Occipital lobe (tissue), 2 donors: ENCODE data around the gene ATXN1. TPM values are rescaled to one million over a fixed set of nuclear protein-coding genes. Genes with fewer than 3 reads are reported as not detected.
"Not testable (repeated sequence)": the region's sequence is repeated elsewhere in the genome, so short reads cannot be mapped to it uniquely, and the experiment has no call there.

Experiments used
- DNase-seq: peaks from one replicate; lab custom pipeline; 2025; lab: John Stamatoyannopoulos, UW
- total RNA-seq: library from RNA; depleted of rRNA; stranded (reverse); fragments of >200 nt; gene quantifications from one replicate; pipeline ENCODE4 v1.2.3, GENCODE V29; 2014

The ATXN1 gene
- total RNA-seq, 1 donor from 2014 or later, result 102 TPM

DNA sequence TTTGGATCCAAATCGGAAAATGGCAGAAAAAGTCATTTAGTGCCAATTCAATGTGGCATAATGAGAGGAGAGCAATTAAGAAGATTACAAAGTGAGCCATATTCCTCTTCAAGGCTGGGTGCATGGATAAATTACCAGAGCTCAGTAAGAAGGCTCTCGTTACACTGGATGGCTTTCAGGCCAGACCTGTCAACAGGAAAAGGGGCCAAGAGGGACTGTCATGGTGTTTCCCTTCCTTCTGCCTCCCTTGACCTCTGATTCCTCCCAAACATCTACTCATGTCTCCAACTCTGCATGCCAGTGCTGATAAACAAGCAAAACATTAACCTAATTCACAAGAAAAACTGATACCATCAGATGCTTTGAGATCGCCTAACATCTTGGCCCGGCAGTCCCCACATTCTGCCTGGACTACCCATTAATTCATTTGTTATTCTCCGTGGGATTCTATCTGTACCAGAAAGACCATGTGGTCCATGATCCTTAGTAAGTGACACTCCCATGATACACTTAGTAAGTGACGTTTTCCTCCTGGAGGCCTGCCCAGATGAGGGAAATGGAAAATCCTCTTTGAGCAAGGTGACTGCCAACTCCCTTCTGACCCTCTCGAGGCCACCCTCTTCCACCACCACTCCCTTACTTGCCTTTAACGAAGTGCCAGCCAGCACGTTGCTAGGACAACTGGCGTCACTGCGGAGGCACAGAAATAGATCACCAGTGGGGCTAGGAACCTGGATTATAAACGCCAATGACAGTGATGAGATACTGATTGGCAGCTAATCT lies 283.7 kb downstream of the ATXN1 start:
- DNase-seq, result no peak

DNA sequence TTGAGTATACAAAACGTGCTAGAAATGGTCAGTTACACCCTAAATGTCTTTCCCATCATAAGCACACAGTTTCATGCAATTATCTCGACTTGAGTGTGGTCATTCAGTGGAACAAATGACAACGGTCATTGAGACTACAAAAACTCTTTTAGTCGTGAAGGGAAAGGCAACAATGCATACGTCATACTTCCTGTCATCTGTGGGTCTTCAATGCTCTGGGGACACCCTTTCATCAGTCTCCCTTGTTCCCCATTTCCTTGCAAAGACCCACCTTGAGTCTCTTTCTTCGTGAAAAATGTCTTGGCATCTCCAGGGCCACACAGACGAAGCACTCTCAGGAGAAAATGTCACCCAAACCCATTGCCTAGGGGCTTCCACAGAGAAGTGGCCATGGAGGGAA lies 284.4 kb downstream of the ATXN1 start:
- DNase-seq, result no peak

- DNase-seq, result no peak
These were observed 285.8 kb downstream of the ATXN1 start for GRCh38 chr6:16475494-16475781.

- DNase-seq, result no peak
These were observed 286.3 kb downstream of the ATXN1 start for GRCh38 chr6:16474772-16475493.

GRCh38 chr6:16473908-16474771 lies 287.1 kb downstream of the ATXN1 start:
- DNase-seq, result no peak

DNA sequence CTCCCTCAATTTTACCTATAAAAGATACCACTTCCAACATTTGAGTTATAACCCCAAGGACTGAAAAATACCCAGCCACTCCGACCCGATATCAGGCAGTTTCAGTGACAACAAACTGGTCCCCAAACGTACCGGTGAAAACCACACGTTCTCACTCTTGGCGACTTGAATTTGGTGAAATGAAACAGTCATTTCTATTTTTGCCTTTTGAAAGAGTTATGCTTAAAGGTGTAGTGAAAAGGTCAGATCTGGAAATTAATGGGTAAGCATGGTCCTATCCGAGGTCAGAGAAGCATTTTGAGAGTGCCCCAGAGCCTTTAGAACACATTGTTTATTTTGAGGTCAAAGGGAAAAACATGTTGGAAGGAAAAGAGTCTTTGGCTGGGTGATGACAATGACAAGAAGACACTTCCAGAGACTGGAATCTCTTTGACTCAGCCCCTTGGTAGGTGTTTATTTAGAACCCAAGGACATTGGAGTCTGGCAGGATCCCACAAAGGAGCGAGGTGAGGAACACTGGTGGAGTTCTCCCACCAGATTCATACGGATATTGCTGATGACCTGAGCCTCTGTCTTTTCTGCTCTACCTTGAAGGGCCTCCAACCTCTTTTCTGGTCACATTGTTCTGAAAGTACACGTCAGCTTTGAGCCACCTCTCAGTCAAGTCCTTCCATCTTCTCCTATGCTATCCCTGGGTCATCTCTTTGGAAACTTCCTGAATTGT lies 287.9 kb downstream of the ATXN1 start:
- DNase-seq, result no peak

GRCh38 chr6:16472349-16473069 lies 288.8 kb downstream of the ATXN1 start:
- DNase-seq, result no peak

DNA sequence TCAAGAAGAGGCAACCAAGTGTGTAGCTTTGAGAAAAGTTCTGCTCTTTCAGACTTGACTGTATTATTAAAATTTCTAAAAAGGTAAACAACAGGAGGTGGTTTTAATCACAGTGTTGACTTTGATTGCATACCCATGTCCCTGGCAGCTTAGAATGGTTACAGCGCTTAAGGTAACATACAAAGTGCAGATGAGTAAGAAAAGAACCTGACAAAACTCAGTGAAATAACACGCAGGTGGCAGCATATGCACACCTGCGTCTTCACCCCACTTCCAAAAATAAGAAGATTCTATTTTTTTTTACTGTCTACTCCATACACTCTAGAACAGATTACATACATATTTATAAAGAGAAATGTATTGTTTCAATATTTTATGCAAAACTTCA lies 289.4 kb downstream of the ATXN1 start:
- no peak for DNase-seq

DNA sequence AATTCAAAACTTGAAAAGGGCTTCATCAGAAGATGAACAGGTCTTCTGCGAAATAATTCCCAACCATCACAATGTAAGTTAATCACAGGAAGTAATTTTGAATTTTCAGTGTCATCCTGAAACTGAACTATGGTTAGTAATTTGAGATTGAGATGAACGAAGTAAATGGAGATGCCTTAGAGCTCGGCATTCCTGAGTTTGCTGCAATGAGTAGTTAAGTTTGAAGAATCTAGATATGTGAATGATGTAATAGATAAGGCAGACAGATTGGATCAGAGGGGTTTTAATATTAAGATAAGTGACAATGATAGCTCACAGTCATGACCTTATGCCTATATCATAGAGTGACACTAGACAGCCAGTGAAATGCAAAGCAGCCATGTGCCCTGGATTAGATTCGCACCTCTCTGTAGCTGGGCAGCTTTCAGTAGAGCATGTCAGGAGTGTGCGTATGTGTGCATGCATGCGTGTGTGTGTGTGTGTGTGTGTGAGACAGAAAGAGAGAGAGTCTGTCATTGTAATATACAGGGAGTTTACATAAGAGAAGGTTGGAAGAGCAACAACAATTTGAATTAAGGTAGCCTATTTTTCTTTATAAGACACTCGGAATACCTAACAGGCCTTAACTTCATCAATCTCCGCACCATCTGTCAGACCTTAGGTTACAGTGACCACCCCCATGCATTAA lies 289.9 kb downstream of the ATXN1 start:
- DNase-seq, result no peak

GRCh38 chr6:16470502-16471221 lies 290.6 kb downstream of the ATXN1 start:
- no peak for DNase-seq

DNA sequence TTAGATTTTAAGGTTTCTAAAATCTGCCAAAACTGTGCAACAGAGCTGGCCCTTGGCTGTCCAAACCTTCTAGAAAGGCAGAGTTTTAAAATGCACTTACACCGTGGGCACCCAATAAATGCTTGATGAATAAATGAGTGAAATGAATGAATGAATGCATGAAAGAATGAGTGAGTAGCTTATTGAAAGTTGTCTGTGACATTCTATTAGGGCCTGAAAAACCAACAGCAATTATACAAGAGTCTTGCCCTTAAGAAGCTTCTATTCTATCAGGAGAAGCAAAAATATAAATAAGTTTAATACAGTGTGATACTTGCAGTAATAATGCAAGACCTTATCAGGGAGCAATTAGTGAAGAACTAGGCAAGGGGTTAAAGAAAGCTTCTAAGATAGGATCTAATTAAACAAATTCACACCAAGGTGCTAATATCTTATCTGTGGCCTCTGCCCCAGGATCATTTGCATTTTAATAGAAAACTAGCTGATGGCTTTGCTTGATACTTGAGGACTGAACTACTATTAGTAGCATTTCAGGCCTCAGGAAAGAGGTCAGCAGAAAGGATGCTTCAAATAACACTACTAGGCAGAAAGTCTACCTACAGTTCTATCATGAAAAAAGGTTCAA lies 292.2 kb downstream of the ATXN1 start:
- DNase-seq, result no peak

DNA sequence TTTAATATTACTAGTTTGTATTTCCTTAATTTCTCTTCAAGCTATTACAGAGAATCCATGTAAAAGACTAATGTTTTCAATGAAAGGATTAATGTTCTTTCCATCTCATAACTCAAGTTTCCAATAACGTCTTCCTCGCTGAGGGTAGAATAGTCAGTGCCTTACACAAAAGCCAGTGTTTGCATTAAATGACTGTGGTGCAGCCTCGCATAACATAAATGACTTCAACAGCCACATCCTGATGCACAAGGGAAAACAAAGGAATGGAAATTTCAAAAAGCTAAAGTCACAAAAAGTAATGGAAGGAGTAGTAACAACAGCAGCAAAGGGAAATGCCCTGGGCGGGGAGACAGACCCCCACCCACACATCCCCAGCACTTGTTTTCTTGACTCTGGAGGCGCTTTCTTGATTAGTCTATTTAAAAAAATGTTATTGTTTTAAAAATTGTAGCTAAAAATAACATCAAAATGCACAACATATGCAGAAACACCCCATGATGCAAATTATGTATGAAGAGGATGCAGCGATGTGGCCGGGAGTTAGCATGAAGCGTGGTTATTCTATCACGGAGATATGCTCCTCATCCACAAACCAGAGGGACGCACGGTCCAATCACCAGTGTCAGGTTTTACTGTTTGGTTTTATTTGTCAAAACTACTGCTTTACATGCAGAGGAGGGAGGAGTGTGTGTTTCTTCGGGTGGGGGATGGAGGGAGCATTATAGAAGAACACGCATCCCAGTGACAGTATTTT lies 294.3 kb downstream of the ATXN1 start:
- DNase-seq, result no peak

DNA sequence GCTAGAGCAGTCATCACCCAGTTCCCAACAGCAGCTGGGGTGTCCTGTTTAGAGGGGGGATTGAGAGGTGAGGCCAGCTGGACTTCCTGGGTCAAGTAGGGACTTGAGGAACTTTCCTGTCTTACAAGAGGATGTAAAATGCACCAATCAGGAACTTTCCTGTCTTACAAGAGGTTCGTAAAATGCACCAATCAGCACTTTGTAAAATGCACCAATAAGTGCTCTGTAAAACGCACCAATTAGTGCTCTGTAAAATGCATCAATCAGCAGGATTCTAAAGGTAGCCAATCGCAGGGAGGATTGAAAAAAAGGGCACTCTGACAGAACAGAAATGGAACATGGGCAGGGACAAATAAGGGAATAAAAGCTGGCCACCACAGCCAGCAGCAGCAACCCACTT lies 297.2 kb downstream of the ATXN1 start:
- DNase-seq, result no peak

GRCh38 chr6:16463246-16463645 lies 298.0 kb downstream of the ATXN1 start:
- not testable (repeated sequence) for DNase-seq

DNA sequence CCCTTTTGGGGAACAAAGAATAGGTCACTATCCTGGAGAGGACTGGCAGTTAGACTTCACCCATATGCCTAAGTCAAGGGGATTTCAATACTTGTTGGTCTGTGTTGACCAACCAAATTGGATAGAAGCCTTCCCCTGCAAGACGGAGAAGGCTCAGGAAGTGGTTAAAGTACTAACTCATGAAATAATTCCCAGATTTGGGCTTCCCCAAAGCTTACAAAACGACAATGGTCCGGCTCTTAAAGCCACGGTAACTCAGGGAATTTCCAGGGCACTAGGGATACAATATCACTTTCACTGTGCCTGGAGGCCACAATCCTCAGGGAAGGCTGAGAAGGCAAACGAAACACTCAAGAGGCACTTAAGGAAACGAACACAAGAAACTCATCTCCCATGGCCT lies 299.8 kb downstream of the ATXN1 start:
- no peak for DNase-seq

DNA sequence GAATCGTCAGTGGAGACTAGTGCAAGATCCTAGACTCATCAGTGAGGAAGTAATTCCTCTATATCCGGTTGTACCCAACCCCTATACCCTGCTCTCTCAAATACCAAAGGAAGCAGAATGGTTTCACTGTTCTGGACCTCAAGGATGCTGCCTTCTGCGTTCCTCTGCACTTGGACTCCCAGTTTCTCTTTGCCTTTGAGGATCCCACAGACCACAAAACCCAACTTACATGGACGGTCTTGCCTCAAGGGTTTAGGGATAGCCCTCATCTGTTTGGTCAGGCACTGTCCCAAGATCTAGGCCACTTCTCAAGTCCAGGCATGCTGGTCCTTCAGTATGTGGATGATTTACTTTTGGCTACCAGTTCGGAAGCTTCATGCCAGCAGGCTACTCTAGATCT lies 301.8 kb downstream of the ATXN1 start:
- not testable (repeated sequence) for DNase-seq

DNA sequence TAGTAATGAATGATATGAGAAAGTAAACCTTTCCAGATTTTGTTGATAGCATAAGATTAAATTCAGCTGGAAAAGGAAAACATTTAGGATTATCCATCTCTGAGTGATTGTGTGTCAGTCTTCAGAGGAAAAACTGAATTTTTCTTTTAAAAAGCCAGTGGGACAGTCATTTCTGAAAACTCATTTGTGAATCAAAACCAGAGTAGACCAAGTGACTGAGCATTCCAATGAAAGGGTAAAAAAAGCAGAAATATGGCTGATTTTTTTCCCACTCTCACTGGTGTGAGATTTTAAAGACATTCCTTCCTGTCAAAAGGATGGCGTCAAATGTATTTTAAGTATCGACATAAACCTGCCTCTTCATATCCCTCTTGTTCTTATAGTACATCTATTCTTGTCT lies 308.9 kb downstream of the ATXN1 start:
- no peak for DNase-seq

DNA sequence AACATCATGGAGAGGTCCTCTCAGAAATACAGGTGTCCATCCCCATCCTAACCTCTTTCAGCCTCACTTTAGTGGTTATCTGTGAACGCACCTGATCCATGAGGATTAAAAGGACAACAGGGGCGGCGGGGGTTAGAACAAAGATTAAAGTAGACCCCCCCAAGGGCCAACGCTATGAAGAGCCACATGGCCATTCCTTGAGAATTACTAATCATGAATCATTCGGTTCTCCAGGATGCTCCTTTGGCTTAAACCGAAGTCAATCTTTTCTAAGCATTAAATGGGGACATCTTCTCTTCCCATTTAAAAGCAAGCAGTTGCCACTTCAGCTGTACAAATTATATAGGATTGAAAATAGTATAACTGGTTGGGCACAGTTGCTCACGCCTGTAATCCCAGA lies 310.4 kb downstream of the ATXN1 start:
- no peak for DNase-seq

GRCh38 chr6:16450285-16450684 lies 311.0 kb downstream of the ATXN1 start:
- DNase-seq, result no peak
